Measurements from ENCODE around the gene MKLN1.
"Not testable (repeated sequence)": the region's sequence is repeated elsewhere in the genome, so short reads cannot be mapped to it uniquely, and the experiment has no call there.

Gene MKLN1

DNA sequence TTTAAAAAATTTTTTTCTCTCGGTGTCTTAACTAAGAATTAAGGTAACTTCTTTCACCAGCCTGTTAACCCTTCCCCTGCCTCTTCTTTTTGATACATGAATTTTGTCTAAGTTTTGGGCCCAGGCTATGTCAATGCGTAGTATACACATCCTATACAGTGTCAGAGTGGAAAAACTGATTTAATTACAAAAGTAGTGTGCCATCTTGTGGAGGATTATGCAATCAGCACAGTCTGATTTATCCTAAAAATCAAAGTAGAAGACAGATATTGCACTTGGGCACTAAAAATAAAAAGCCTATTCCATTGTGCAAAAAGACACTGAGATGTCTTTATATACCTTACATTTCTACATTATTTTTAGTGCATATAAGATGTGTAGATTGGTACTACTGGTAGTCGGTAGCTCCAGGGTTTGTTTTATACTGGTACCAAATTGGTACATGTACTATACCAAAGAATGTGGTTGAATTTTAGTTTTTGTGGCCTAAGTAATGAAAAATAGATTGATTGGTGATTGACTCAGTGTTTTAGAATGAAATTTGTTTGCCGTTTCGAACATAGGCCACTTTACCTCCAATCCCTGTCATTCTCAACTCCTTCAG is 96.6 kb downstream of the MKLN1 start:
- H3K4me1 ChIP-seq (ENCODE audit: control insufficient read depth, insufficient read depth, low read length): no peaks in the 10 kb centered on the region
- H3K9me3 ChIP-seq (ENCODE audit: control insufficient read depth, low read length): no peaks in the 10 kb centered on the region
- peaks cover 9% of the 10 kb centered on the region for H3K36me3 ChIP-seq (ENCODE audit: control insufficient read depth, insufficient read depth, low read length)
- no peaks in the 10 kb centered on the region for H3K27me3 ChIP-seq (ENCODE audit: control insufficient read depth, insufficient read depth, low read length, poor library complexity, severe bottlenecking)
- no peak overlapping the region for H3K27ac ChIP-seq (ENCODE audit: insufficient read depth, low read depth, low read length, poor library complexity, severe bottlenecking)
- WGBS, 2 experiments: 94% methylated on average over 4 to 5 of the region's 5 CpGs
- H3K4me3 ChIP-seq (ENCODE audit: insufficient read depth, low read depth, low read length): no peak overlapping the region

DNA sequence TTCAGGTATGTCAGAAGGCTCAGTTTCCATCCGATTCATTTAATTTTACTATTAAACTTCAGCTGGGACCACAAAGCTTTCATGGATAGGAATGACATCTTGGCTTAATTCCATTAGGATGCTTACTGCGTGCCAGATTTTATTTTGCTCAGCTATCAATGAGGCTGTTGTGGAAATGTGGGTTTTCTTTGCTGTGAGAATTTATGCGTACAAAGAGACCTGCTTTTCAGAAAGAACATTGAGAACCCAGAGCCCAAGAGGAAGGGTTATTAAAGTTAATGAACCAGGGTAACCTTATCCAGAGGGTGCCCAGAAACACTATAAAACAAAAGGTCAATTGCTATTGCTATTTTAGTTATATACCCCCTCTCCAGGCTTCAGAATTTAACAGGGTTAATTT is 98.3 kb downstream of the MKLN1 start:
- WGBS, 2 experiments: 95 to 98% methylated on average over 3 of the region's 3 CpGs

DNA sequence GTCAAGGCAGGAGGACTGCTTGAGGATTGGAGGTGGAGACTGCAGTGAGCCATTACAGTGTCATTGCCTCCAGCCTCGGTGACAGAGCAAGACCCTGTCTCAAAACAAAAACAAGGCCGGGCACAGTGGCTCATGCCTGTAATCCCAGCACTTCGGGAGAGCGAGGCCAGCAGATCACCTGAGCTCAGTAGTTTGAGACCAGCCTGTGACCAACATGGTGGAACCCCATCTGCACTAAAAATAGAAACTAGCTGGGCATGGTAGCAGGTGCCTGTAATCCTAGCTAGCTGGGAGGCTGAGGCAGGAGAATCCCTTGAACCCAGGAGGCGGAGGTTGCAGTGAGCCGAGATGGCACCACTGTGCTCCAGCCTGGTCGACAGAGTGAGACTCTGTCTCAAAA is 103.2 kb downstream of the MKLN1 start:
- H3K36me3 ChIP-seq (ENCODE audit: control insufficient read depth, insufficient read depth, low read length): peaks cover 10% of the 10 kb centered on the region
- not testable (repeated sequence) for H3K4me3 ChIP-seq (ENCODE audit: insufficient read depth, low read depth, low read length); H3K27me3 ChIP-seq (ENCODE audit: control insufficient read depth, insufficient read depth, low read length, poor library complexity, severe bottlenecking); H3K27ac ChIP-seq (ENCODE audit: insufficient read depth, low read depth, low read length, poor library complexity, severe bottlenecking); H3K9me3 ChIP-seq (ENCODE audit: control insufficient read depth, low read length); H3K4me1 ChIP-seq (ENCODE audit: control insufficient read depth, insufficient read depth, low read length)
- 92 to 96% methylated on average over 7 of the region's 7 CpGs for WGBS, 2 experiments

More for the DNA sequence above, 98.3 kb downstream of the MKLN1 start:
- Histone ChIP-seq H3K36me3 (ENCODE audit: control insufficient read depth, insufficient read depth, low read length) (peaks cover 10% of the 10 kb centered on the region), H3K4me3 (ENCODE audit: insufficient read depth, low read depth, low read length) (no peak overlapping the region), H3K27me3 (ENCODE audit: control insufficient read depth, insufficient read depth, low read length, poor library complexity, severe bottlenecking) (no peaks in the 10 kb centered on the region), H3K9me3 (ENCODE audit: control insufficient read depth, low read length) (no peaks in the 10 kb centered on the region), H3K27ac (ENCODE audit: insufficient read depth, low read depth, low read length, poor library complexity, severe bottlenecking) (no peak overlapping the region), H3K4me1 (ENCODE audit: control insufficient read depth, insufficient read depth, low read length) (no peaks in the 10 kb centered on the region)

DNA sequence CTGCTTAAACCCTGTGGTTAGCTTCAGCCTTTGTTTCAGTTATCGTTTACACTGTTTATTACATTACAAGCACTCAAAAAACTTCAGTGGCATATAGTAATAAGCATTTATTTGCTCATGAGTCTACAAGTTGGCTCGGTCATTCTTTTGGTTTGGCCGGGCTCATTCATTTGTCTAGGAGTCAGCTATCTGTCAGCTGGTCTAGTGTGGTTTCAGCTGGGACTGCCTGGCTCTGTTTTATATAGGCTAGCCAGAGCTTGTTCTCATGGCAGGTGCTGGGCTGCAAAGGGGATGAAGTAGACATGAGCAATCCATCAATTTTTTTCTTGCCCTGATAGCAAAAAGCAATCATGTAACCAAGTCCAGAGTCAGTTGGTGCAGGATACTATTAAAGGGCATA is 103.6 kb downstream of the MKLN1 start:
- Histone ChIP-seq H3K4me3 (ENCODE audit: insufficient read depth, low read depth, low read length) (no peak overlapping the region), H3K4me1 (ENCODE audit: control insufficient read depth, insufficient read depth, low read length) (no peaks in the 10 kb centered on the region), H3K27ac (ENCODE audit: insufficient read depth, low read depth, low read length, poor library complexity, severe bottlenecking) (no peak overlapping the region), H3K9me3 (ENCODE audit: control insufficient read depth, low read length) (no peaks in the 10 kb centered on the region), H3K36me3 (ENCODE audit: control insufficient read depth, insufficient read depth, low read length) (peaks cover 10% of the 10 kb centered on the region), H3K27me3 (ENCODE audit: control insufficient read depth, insufficient read depth, low read length, poor library complexity, severe bottlenecking) (no peaks in the 10 kb centered on the region)
- WGBS, 2 experiments: 95 to 99% methylated on average over 3 of the region's 3 CpGs

DNA sequence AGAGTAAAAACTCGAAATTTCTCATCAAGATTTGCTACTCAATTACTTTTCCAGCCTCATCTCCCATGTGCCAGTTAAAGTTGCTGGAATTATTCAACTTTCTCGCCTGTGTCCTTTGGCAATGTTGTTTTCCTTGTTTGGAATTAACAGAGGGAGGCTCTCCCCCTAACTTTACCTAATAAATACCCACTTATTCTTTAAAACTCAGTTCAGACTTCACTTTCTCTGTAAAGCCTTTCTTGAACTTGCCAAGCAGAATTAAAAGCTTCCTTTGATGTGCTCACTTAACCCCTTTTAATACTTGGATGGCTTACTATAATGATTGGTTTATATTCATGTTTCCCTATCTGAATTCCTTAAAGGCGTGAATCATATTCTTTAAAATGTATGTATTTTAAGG is 104.1 kb downstream of the MKLN1 start:
- Histone ChIP-seq H3K36me3 (ENCODE audit: control insufficient read depth, insufficient read depth, low read length) (peaks cover 10% of the 10 kb centered on the region), H3K9me3 (ENCODE audit: control insufficient read depth, low read length) (no peaks in the 10 kb centered on the region), H3K27me3 (ENCODE audit: control insufficient read depth, insufficient read depth, low read length, poor library complexity, severe bottlenecking) (no peaks in the 10 kb centered on the region), H3K4me1 (ENCODE audit: control insufficient read depth, insufficient read depth, low read length) (no peaks in the 10 kb centered on the region), H3K4me3 (ENCODE audit: insufficient read depth, low read depth, low read length) (no peak overlapping the region), H3K27ac (ENCODE audit: insufficient read depth, low read depth, low read length, poor library complexity, severe bottlenecking) (no peak overlapping the region)
- WGBS, 2 experiments: 93 to 96% methylated on average over 3 of the region's 3 CpGs

DNA sequence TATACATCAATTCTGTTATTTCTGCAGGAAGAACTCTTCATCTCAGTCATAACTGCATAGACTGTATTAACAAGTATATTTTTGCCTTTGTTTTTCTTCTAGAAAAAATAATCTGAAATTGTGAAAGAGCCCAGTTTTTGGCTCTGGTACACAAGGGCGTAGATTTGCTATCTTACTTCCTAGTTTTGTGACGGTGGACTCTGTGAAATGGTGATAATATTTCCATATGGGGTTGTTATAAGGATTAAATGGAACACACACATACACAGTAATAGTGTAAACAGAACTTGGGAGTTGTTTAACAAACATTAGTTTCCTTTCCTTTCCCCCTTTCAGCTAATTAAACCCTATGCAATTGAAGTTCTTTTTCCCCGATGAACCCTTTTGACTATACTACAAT is 108.7 kb downstream of the MKLN1 start:
- Histone ChIP-seq H3K27ac (ENCODE audit: insufficient read depth, low read depth, low read length, poor library complexity, severe bottlenecking) (no peak overlapping the region), H3K4me3 (ENCODE audit: insufficient read depth, low read depth, low read length) (no peak overlapping the region), H3K36me3 (ENCODE audit: control insufficient read depth, insufficient read depth, low read length) (peaks cover 4% of the 10 kb centered on the region), H3K27me3 (ENCODE audit: control insufficient read depth, insufficient read depth, low read length, poor library complexity, severe bottlenecking) (no peaks in the 10 kb centered on the region), H3K9me3 (ENCODE audit: control insufficient read depth, low read length) (peaks cover 3% of the 10 kb centered on the region), H3K4me1 (ENCODE audit: control insufficient read depth, insufficient read depth, low read length) (no peaks in the 10 kb centered on the region)
- 100% methylated on average over 2 of the region's 3 CpGs for WGBS, 2 experiments

DNA sequence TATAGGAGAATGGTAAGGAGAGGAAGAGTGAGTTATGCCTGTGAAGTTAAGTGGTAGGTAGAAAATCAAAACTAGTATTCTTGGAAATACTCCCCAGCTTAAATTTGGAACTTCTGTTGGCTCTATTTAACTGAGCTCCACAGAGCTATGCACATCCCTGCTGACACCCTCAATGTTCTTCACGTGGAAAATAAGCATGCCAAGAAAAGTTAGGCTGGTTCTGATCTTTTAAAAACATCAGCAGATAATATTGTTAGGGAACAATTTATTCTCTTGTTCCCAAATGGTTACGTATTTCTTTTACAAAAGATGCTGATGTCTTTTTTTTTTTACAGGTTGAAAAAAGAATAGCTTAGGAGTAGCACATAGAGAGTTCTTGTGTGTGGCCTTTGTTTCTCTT is 111.3 kb downstream of the MKLN1 start:
- no peaks in the 10 kb centered on the region for H3K4me1 ChIP-seq (ENCODE audit: control insufficient read depth, insufficient read depth, low read length)
- no peaks in the 10 kb centered on the region for H3K27me3 ChIP-seq (ENCODE audit: control insufficient read depth, insufficient read depth, low read length, poor library complexity, severe bottlenecking)
- H3K4me3 ChIP-seq (ENCODE audit: insufficient read depth, low read depth, low read length): no peak overlapping the region
- 50 to 74% methylated on average over 2 of the region's 2 CpGs for WGBS, 2 experiments
- H3K36me3 ChIP-seq (ENCODE audit: control insufficient read depth, insufficient read depth, low read length): peaks cover 7% of the 10 kb centered on the region
- H3K9me3 ChIP-seq (ENCODE audit: control insufficient read depth, low read length): peaks cover 3% of the 10 kb centered on the region
- no peak overlapping the region for H3K27ac ChIP-seq (ENCODE audit: insufficient read depth, low read depth, low read length, poor library complexity, severe bottlenecking)

DNA sequence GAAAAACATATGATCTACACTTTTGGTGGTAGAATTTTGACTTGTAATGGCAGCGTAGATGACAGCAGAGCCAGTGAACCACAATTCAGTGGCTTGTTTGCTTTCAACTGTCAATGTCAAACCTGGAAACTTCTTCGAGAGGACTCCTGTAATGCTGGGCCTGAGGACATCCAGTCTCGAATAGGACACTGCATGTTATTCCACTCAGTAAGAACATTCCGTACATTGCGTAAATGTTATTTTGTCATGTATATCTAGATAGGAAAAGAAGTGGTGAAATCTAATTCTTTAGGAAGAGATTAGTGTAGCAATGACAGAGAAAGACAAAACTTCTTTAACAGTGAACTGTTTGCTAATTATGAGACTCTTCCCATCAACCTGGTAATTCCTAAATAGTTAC is 115.8 kb downstream of the MKLN1 start:
- Histone ChIP-seq H3K36me3 (ENCODE audit: control insufficient read depth, insufficient read depth, low read length) (peaks cover 8% of the 10 kb centered on the region), H3K27ac (ENCODE audit: insufficient read depth, low read depth, low read length, poor library complexity, severe bottlenecking) (no peak overlapping the region)
- 96 to 97% methylated on average over 5 of the region's 5 CpGs for WGBS, 2 experiments

DNA sequence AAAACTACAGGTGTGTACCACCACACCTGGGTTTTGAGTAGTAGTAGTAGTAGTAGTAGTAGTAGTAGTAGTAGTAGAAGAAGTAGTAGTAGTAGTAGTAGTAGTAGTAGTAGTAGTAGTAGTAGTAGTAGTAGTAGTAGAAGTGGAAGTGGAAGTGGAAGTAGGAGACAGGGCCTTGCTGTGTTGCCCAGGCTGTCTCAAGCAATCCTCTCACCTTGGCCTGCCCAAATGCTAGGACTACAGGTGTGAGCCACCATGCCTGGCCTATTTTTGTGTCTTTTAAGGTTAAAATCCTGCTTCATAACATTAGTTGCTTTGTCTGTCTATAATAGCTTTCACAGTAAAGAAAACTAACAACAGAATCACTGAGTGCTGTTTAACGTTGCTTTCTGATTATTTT is 117.0 kb downstream of the MKLN1 start:
- Histone ChIP-seq H3K4me3 (ENCODE audit: insufficient read depth, low read depth, low read length) (no peak overlapping the region), H3K9me3 (ENCODE audit: control insufficient read depth, low read length) (peaks cover 3% of the 10 kb centered on the region), H3K36me3 (ENCODE audit: control insufficient read depth, insufficient read depth, low read length) (peaks cover 8% of the 10 kb centered on the region), H3K4me1 (ENCODE audit: control insufficient read depth, insufficient read depth, low read length) (no peaks in the 10 kb centered on the region), H3K27me3 (ENCODE audit: control insufficient read depth, insufficient read depth, low read length, poor library complexity, severe bottlenecking) (no peaks in the 10 kb centered on the region), H3K27ac (ENCODE audit: insufficient read depth, low read depth, low read length, poor library complexity, severe bottlenecking) (no peak overlapping the region)
- WGBS, 2 experiments: 100% methylated on average over 1 of the region's 1 CpG; no CpG with 5 or more reads in 1 of the 2 experiments

More for the DNA sequence above, 115.8 kb downstream of the MKLN1 start:
- H3K4me3 ChIP-seq (ENCODE audit: insufficient read depth, low read depth, low read length): no peak overlapping the region
- H3K9me3 ChIP-seq (ENCODE audit: control insufficient read depth, low read length): peaks cover 3% of the 10 kb centered on the region
- H3K4me1 ChIP-seq (ENCODE audit: control insufficient read depth, insufficient read depth, low read length): no peaks in the 10 kb centered on the region
- H3K27me3 ChIP-seq (ENCODE audit: control insufficient read depth, insufficient read depth, low read length, poor library complexity, severe bottlenecking): no peaks in the 10 kb centered on the region

DNA sequence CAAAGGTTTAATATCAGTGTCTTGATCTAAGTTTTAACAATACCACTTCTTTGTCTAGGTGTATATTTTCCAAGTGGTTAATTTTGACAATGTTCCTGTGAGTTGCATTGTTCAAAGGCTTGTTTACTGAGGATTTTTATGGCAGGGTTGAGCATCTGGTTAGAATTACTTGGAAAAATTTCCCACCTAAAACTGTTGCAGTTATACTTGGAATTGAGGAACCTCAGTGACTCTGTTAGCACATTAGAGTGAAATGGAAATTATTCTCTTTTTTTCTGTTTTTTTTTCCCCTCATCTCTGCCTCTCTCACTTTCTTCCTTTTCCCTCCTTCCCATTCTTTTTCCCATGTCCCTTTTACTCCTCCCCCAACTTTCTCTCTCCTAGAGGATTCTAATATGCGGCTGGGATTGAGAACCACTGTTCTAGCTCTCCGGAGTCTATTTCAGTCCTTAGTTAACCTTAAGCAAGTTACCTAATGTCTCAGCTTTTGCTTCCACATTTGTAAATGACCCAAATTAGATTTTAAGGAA is 121.8 kb downstream of the MKLN1 start:
- H3K36me3 ChIP-seq (ENCODE audit: control insufficient read depth, insufficient read depth, low read length): peaks cover 5% of the 10 kb centered on the region
- H3K9me3 ChIP-seq (ENCODE audit: control insufficient read depth, low read length): no peaks in the 10 kb centered on the region
- H3K27ac ChIP-seq (ENCODE audit: insufficient read depth, low read depth, low read length, poor library complexity, severe bottlenecking): no peak overlapping the region
- no peaks in the 10 kb centered on the region for H3K27me3 ChIP-seq (ENCODE audit: control insufficient read depth, insufficient read depth, low read length, poor library complexity, severe bottlenecking)
- H3K4me1 ChIP-seq (ENCODE audit: control insufficient read depth, insufficient read depth, low read length): no peaks in the 10 kb centered on the region
- no peak overlapping the region for H3K4me3 ChIP-seq (ENCODE audit: insufficient read depth, low read depth, low read length)
- WGBS, 2 experiments: 94 to 98% methylated on average over 2 of the region's 2 CpGs

Data from ectodermal cell (in vitro differentiated cells).